ENCODE data around the gene FOXL2. TPM values are rescaled to one million over a fixed set of nuclear protein-coding genes. Genes with fewer than 3 reads are reported as not detected.

FOXL2 gene
- total and polyA plus RNA-seq, 2 of the 13 experiments (the other 11 are each of a cell fraction or from before 2014, with no cell fraction given) = not detected

GRCh38 chr3:138950006-138950644 lies 3.2 kb upstream of the FOXL2 start:
- Histone ChIP-seq H3K4me2 (ENCODE audit: low read depth, low read length) (peak overlapping the region; percentile 72), H3K9me3 (ENCODE audit: low read length) (no peaks in the 10 kb centered on the region), H2AFZ (ENCODE audit: low read length) (no peak overlapping the region), H3K36me3 (replicated peaks in 1 of 2; ENCODE audit: control insufficient read depth in 1 of 2, insufficient read depth in 2 of 2, low read length in 2 of 2) (no peaks in the 10 kb centered on the region), H3K9ac (ENCODE audit: insufficient read depth, low read depth, low read length) (no peak overlapping the region), H3K4me1 (ENCODE audit: insufficient read depth, low read length) (peaks cover 15% of the 10 kb centered on the region), H3K27me3 (ENCODE audit: control insufficient read depth in 1 of 2, insufficient read depth in 2 of 2, low read length in 2 of 2) (peaks cover 34 to 76% of the 10 kb centered on the region in 2 experiments), H4K20me1 (ENCODE audit: insufficient read depth, low read length) (no peaks in the 10 kb centered on the region), H3K4me3 (replicated peaks in 1 of 3; ENCODE audit: insufficient read depth in 1 of 3, low read depth in 2 of 3, low read length in 3 of 3) (peak overlapping the region; percentile 27 to 65 (median 41); a peak in 4 of 6 replicates), H3K79me2 (ENCODE audit: insufficient read depth, low read length) (no peaks in the 10 kb centered on the region), H3K27ac (ENCODE audit: extremely low read length, insufficient read depth, low read length) (no peak overlapping the region)
- peak; percentile 76 for ATAC-seq
- 3% methylated on average over 2 of the region's 53 CpGs for WGBS (ENCODE audit: low lambda C conversion rate)
- intact Hi-C loops (cut with micrococcal nuclease; ENCODE audit: unreplicated experiment) = no loop called here
- no peak for DNase-seq (ENCODE audit: low spot score)
- BruUV-seq (replicated peaks) = no TSS peak
- in situ Hi-C loops (cut with HindIII; ENCODE audit: extremely low pct_ligation_motif_present, low pct_unique_long_range_greater_than_20kb) = no loop called here
- CTCF ChIA-PET (ENCODE audit: low intra/inter-chr PET ratio, low total read pairs) = no interaction called here
- POLR2A ChIA-PET = no interaction called here
- FAIRE-seq = no peak
- TF ChIP-seq ZNF800 (CRISPR knock-in tag; IDR thresholded peaks at IDR 0.05) (peak; percentile 94), RNF219 (CRISPR knock-in tag; IDR thresholded peaks at IDR 0.05) (no peak), ZNF432 (CRISPR knock-in tag; IDR thresholded peaks at IDR 0.05; ENCODE audit: borderline replicate concordance) (no peak), CTCF (CRISPR knock-in tag; IDR thresholded peaks at IDR 0.05) (0 out of 2 replicates have a peak, but pooled peaks have one; percentile 13), PATZ1 (CRISPR knock-in tag; IDR thresholded peaks at IDR 0.05) (no peak), MYC (CRISPR knock-in tag; IDR thresholded peaks at IDR 0.05; ENCODE audit: borderline replicate concordance) (no peak), HOXA9 (CRISPR knock-in tag; IDR thresholded peaks at IDR 0.05; ENCODE audit: borderline replicate concordance) (no peak), ZFP91 (CRISPR knock-in tag; IDR thresholded peaks at IDR 0.05; ENCODE audit: borderline replicate concordance) (peak; percentile 22; the same call in 1 of the 2 replicates), SP2 (CRISPR knock-in tag; IDR thresholded peaks at IDR 0.05) (no peak), ZNF414 (CRISPR knock-in tag; IDR thresholded peaks at IDR 0.05) (no peak), ZBTB38 (CRISPR knock-in tag; IDR thresholded peaks at IDR 0.05) (0 out of 2 replicates have a peak, but pooled peaks have one; percentile 20), FOXP1 (IDR thresholded peaks at IDR 0.05) (no peak), FOXP1 (CRISPR knock-in tag; IDR thresholded peaks at IDR 0.05) (no peak)
